A549 (cell line): ENCODE data around the gene SH3BP5L.

Experiments used
- EP300 ChIP-seq, 2 experiments: fragments of >200 bp; sonication (Bioruptor Twin); formaldehyde crosslinking; IDR thresholded peaks; 2 replicates in 1 of 2; 3 replicates in 1 of 2; pipeline ENCODE4 v1.6.1; 2016 to 2017
- POLR2A ChIP-seq: IDR thresholded peaks from 2 replicates; pipeline ENCODE4 v1.6.1; 2012; ENCODE audit warnings: mild to moderate bottlenecking, low read length
- SMC3 ChIP-seq: fragments of >200 bp; sonication (Bioruptor Twin); formaldehyde crosslinking; IDR thresholded peaks from 3 replicates; pipeline ENCODE4 v1.6.1; 2018; ENCODE audit warnings: inconsistent platforms
- TF ChIP-seq, protein P1 (sequence below): fragments of >200 bp; sonication (Bioruptor Twin); formaldehyde crosslinking; IDR thresholded peaks from 3 replicates; pipeline ENCODE4 v1.5.1; 2016

DNA sequence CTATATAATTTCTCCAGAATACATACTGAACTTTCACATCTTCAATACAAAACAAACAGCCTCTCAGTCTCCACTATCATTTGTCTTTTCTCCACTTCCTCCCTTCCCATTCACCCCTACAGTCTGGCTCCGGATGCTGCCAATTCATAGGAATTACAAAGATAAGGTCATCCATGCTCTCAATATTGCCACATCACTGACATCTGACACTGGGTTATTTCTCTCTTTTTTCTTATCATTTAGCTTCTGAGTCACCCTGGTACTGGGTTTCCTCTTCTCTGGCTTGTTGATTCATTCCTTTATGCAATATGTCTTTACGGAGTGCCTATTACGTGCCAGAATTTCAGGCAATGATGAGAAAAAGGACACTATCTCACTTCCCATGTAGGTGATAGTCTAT is 3.1 kb upstream of the SH3BP5L start:
- TF ChIP-seq, protein P1, sequence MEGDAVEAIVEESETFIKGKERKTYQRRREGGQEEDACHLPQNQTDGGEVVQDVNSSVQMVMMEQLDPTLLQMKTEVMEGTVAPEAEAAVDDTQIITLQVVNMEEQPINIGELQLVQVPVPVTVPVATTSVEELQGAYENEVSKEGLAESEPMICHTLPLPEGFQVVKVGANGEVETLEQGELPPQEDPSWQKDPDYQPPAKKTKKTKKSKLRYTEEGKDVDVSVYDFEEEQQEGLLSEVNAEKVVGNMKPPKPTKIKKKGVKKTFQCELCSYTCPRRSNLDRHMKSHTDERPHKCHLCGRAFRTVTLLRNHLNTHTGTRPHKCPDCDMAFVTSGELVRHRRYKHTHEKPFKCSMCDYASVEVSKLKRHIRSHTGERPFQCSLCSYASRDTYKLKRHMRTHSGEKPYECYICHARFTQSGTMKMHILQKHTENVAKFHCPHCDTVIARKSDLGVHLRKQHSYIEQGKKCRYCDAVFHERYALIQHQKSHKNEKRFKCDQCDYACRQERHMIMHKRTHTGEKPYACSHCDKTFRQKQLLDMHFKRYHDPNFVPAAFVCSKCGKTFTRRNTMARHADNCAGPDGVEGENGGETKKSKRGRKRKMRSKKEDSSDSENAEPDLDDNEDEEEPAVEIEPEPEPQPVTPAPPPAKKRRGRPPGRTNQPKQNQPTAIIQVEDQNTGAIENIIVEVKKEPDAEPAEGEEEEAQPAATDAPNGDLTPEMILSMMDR, result no peak
- TF ChIP-seq POLR2A (no peak), SMC3 (no peak), EP300 (IDR thresholded peaks at IDR 0.05) (0 out of 5 replicates have a peak, but pooled peaks of 1 of the 2 experiments have one; percentile 22)
